ENCODE results near the gene MAN2A2.

Gene MAN2A2

DNA sequence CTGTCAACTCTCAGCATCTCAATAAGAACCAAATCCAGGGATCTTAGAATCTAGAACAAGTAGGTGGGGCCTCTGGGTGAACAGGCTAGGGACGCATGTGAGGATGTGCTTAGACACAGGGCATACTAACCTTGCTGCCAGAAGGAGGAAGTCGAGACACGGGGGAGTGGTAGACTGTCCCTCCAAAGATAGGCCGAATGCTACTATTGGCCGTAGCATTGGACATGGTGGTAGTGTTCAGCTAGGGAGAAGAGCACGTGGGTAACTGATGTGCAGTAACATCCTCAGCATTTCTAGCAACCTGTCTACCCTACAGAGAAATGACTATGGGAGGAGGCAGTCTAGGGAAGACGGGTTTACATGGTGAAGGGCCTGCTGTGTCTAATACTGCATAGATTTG lies 67.2 kb downstream of the MAN2A2 start:
- no peak for DNase-seq

DNA sequence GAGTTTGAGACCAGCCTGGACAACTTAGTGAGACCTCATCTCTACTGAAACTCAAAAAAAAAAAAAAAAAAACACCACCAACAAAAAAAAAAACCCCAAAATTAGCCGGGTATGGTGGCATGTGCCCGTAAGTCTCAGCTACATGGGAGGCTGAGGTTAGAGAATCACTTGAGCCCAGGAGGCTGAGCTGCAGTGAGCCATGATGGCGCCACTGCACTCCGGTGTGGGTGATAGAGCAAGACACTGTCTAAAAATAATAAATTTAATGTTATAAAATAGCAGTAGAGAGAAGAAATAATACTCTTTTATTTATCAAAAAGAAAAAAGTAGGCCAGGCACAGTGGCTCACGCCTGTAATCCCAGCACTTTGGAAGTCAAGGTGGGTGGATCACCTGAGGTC lies 69.0 kb downstream of the MAN2A2 start:
- no peak for DNase-seq

Measured in NCI-H2171 (cell line).